GM12874 (cell line): ENCODE results near the gene HOXC10.

Experiments
- CTCF ChIP-seq: IDR thresholded peaks from 2 replicates; pipeline ENCODE4 v1.5.1; 2011; ENCODE audit warnings: low read depth, mild to moderate bottlenecking, control low read depth, low read length, moderate library complexity; ENCODE audit not compliant: insufficient read depth

The HOXC10 gene

GRCh38 chr12:53997204-53998109 is 12.5 kb downstream of the HOXC10 start:
- no peak for TF ChIP-seq CTCF

- TF ChIP-seq CTCF, result no peak
Measured at GRCh38 chr12:53998110-53998899, 13.4 kb downstream of the HOXC10 start.

GRCh38 chr12:53998900-53999236 is 13.9 kb downstream of the HOXC10 start:
- TF ChIP-seq CTCF, result no peak

GRCh38 chr12:53999559-54000115 is 14.7 kb downstream of the HOXC10 start:
- no peak for TF ChIP-seq CTCF

- TF ChIP-seq CTCF, result no peak
Measured at GRCh38 chr12:54000116-54001114, 15.5 kb downstream of the HOXC10 start, which contains the start of gene HOXC9. HOXC9 (plus strand) TSS chr12:54000161; CDS start chr12:54000189, 28 bp downstream.

- TF ChIP-seq CTCF, result no peak
Measured at GRCh38 chr12:54001283-54002187, 16.6 kb downstream of the HOXC10 start.
